GM12875 (cell line): ENCODE results near the gene TNFSF4.

ENCODE experiments used
- H3K4me3 ChIP-seq: one replicate; pipeline ENCODE4 v1.5.1; 2011; ENCODE audit warnings: low read depth, low read length, control low read depth
- TF ChIP-seq, protein P1 (sequence below): IDR thresholded peaks from 2 replicates; pipeline ENCODE4 v1.5.1; 2011; ENCODE audit warnings: low read depth, mild to moderate bottlenecking, control low read depth, inconsistent platforms, low read length, moderate library complexity, borderline replicate concordance; ENCODE audit not compliant: insufficient read depth

TNFSF4 gene

DNA sequence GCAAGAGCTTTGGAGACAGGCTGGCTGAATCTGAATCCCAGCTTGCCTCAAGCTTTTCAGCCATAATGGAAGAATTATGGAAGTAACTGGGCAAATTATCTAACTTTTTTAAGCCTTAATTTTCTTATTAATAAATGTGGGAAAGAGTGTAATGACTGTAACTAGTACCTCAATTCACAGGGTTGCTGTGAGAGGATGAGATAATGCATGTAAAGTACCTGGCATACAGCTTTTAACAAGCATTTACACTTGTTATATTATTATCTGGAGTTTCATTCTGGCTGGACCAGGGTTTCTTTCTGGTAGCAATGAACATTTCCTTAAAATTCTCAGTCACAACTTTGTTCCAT lies 15.9 kb upstream of the TNFSF4 start:
- H3K4me3 ChIP-seq, result no peak overlapping the region
- TF ChIP-seq, protein P1, sequence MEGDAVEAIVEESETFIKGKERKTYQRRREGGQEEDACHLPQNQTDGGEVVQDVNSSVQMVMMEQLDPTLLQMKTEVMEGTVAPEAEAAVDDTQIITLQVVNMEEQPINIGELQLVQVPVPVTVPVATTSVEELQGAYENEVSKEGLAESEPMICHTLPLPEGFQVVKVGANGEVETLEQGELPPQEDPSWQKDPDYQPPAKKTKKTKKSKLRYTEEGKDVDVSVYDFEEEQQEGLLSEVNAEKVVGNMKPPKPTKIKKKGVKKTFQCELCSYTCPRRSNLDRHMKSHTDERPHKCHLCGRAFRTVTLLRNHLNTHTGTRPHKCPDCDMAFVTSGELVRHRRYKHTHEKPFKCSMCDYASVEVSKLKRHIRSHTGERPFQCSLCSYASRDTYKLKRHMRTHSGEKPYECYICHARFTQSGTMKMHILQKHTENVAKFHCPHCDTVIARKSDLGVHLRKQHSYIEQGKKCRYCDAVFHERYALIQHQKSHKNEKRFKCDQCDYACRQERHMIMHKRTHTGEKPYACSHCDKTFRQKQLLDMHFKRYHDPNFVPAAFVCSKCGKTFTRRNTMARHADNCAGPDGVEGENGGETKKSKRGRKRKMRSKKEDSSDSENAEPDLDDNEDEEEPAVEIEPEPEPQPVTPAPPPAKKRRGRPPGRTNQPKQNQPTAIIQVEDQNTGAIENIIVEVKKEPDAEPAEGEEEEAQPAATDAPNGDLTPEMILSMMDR, result no peak

DNA sequence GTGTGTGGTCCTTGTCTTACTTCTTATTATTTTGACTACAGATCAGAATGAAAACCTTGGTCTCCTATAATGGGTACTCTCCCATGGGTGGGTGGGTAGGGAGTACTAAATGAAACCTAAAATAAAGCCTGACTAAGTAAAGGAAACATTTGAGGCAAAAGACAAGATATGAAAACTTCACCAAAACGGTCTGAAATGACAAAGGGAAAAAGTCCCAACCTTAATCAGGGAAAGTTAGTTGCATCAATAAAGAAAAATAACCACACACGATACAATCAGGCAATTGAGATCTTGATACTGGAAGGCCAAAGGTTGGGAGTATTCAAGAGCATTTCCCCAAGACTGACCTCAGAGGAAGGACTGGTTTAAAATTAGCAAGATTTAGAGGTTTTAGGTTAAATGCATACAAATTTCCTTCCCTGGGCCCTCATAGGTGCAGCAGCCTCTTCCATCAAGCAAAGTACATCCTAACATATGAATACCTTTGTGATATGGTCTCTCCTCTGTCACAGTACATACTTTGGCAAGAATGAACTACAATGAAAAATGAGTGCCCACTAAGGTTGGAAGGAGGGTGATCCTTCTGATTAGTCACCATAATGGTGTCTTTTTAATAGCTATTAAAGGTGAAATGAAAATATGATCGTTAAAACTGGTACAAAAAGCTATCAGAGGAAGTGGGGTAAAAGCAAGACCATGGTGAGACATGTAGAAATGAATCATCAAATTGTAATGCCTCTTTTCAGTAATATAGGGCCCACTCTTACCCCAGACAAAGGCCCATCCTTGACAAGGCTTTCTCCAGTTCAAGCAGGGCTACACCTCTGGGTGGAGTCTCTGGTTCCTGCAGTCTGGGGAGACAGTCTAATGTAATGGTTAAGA lies 15.3 kb upstream of the TNFSF4 start:
- TF ChIP-seq, protein P1, result no peak

DNA sequence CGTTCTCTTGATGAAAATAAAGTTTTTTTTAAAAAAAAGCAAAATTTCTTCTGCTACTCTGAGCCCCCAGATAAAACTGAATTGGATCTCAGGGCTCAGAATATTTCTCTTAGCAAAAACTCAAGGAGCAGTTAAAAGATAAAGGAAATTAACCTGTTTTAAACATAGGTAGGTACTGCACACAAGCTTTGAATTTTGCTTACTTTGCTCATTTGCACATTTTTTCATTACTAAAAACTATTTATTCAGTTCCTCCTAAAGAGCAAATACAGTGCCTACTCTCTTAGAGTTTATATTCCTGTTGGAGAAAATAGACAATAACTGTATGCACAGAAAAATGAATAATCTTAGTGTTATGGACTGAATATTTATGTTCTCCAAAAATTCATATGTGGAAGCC lies 13.0 kb upstream of the TNFSF4 start:
- TF ChIP-seq, protein P1, result no peak
- H3K4me3 ChIP-seq, result no peak overlapping the region

More for the DNA sequence above, 15.3 kb upstream of the TNFSF4 start:
- no peak overlapping the region for H3K4me3 ChIP-seq

DNA sequence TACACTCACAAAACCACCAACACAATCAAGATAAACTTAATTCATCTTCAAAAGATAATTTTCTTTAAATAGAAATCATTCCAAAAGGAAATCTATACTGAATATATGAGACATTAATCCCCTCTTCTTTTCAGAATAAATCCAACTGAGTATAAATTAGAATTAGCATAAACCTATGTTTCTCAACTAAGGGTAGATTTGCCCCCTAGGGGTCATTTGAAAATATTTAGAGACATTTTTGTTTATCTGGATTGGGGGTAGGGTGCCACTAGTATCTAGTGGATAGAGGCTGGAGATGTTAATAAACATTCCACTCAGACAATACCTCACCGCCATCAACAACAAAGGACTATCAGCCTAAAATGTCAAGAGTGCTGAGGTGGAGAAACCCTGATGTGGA lies 6.5 kb upstream of the TNFSF4 start:
- TF ChIP-seq, protein P1, result no peak
- no peak overlapping the region for H3K4me3 ChIP-seq

DNA sequence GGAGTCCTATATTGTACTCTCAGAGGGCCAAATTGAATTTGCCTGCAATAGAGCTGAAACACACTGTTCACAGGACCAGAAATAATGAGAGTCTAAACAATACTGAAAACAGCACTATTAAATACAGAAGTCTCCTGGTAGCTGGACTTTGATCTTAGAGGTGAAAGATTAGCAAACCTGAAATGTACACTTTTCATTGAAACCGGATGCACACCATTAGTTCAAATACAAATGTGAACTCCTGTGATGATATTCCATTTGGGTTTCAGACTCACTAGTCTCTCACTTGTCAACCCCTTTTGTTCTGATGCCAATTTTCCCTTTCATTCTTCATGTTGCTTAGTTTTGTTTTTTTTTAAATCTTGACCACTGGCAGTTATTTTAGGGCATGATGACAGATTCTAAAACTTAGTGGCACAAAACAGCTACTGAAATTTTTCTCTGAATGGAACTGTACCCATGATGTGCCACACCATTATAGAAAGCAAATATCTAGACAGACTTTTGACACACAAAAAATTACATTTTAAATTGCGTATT lies 5.9 kb upstream of the TNFSF4 start:
- TF ChIP-seq, protein P1, result no peak
- H3K4me3 ChIP-seq, result no peak overlapping the region

DNA sequence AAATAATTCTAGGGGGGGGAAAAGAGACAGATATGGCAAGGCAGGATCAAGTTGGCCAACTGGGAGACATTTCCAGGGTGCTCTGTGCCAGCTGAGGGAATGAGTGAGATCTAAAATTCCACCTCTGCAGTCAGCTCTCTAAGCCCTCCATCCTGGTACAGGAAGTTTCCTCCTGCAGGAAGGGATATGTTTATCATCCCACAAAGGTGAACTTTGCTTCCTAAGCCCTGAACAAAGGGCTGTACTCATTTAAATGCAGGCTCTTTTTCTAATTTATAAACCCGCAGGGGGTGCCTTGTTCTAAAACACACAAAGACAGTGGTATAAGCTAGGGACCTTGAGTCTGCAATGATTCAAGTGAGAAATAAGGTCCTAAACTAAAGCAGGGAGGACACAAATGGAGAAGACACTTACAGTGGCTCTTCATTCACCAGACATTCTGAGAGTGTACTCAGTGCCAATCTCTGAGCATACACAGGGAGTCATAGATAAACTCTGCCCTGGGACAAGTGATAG lies 3.6 kb upstream of the TNFSF4 start:
- H3K4me3 ChIP-seq, result no peak overlapping the region
- TF ChIP-seq, protein P1, result no peak

DNA sequence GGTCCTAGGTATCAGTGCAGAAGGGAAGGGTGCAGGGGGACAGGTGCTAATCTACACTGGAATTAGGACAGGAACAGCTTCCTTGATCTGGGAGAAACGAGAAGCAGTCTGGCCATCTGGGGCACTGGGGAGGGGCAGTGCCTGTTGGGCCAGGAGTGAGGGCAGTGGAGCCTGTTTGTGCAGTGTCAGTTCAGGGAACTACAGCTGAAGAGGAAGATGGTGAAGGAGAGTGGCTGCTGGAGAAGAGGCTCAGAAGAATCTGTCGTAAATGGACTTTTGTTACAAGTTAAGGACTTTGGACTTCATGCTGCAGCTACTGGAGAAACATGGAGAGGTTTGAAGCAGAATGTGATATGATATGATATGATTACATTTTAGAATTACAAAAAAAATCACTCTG lies 3.2 kb upstream of the TNFSF4 start:
- H3K4me3 ChIP-seq, result no peak overlapping the region
- TF ChIP-seq, protein P1, result no peak
